DOHH2 (cell line): ENCODE measurements around the gene DNAJC16.

ENCODE experiments used
- H3F3A ChIP-seq: fragments of 200-600 bp; sonication (generic), shearing (Covaris generic); 2 replicates; pipeline ENCODE4 v1.6.0; 2016; ENCODE audit warnings: antibody characterized with exemption, mild to moderate bottlenecking; ENCODE audit not compliant: control insufficient read depth, insufficient read depth
- H3K27ac ChIP-seq: fragments of 200-600 bp; sonication (generic); 2 replicates; pipeline ENCODE4 v1.5.1; 2014; ENCODE audit warnings: low read depth, mild to moderate bottlenecking, low read length, moderate library complexity
- H3K27me3 ChIP-seq: fragments of 200-600 bp; sonication (generic); 2 replicates; pipeline ENCODE4 v1.6.1; 2014; ENCODE audit warnings: mild to moderate bottlenecking, low read length, mixed read lengths; ENCODE audit not compliant: control insufficient read depth
- H3K36me3 ChIP-seq: fragments of 200-600 bp; sonication (generic); 2 replicates; pipeline ENCODE4 v1.6.1; 2014; ENCODE audit warnings: mild to moderate bottlenecking, low read length, moderate library complexity, mixed read lengths; ENCODE audit not compliant: control insufficient read depth
- H3K4me1 ChIP-seq: fragments of 200-600 bp; sonication (generic); 2 replicates; pipeline ENCODE4 v1.6.1; 2014; ENCODE audit warnings: mild to moderate bottlenecking, low read length, mixed read lengths; ENCODE audit not compliant: control insufficient read depth
- H3K4me2 ChIP-seq: fragments of 200-600 bp; sonication (generic); 2 replicates; pipeline ENCODE4 v1.6.0; 2014; ENCODE audit warnings: mild to moderate bottlenecking, low read length, moderate library complexity
- H3K4me3 ChIP-seq: fragments of 200-600 bp; sonication (generic); 2 replicates; pipeline ENCODE4 v1.5.1; 2014; ENCODE audit warnings: mild to moderate bottlenecking, low read length, mixed read lengths
- H3K79me2 ChIP-seq: fragments of 200-600 bp; sonication (generic); 2 replicates; pipeline ENCODE4 v1.6.1; 2014; ENCODE audit warnings: mild to moderate bottlenecking, low read length, mixed read lengths; ENCODE audit not compliant: control insufficient read depth
- H3K9me2 ChIP-seq: fragments of 200-600 bp; sonication (generic); replicated peaks from 2 replicates; pipeline ENCODE4 v1.6.1; 2014; ENCODE audit warnings: mild to moderate bottlenecking, low read length, mixed read lengths; ENCODE audit not compliant: control insufficient read depth
- H3K9me3 ChIP-seq: fragments of 200-600 bp; sonication (generic); 2 replicates; pipeline ENCODE4 v1.6.1; 2014; ENCODE audit warnings: antibody characterized with exemption, low read length, mixed read lengths; ENCODE audit not compliant: control insufficient read depth, insufficient read depth
- H4K20me1 ChIP-seq: fragments of 200-600 bp; sonication (generic); 2 replicates; pipeline ENCODE4 v1.6.0; 2014; ENCODE audit warnings: low read depth, mild to moderate bottlenecking, antibody characterized with exemption, low read length, moderate library complexity; ENCODE audit not compliant: control insufficient read depth, insufficient read depth
- CTCF ChIP-seq: fragments of 200-600 bp; sonication (generic); IDR thresholded peaks from one replicate; pipeline ENCODE4 v1.5.1; 2014; ENCODE audit warnings: antibody characterized with exemption, mild to moderate bottlenecking, low read depth, low read length; ENCODE audit not compliant: poor library complexity, severe bottlenecking
- EZH2phosphoT487 ChIP-seq: fragments of 200-600 bp; sonication (generic); IDR thresholded peaks from 2 replicates; pipeline ENCODE4 v1.6.1; 2017; ENCODE audit warnings: borderline replicate concordance, mild to moderate bottlenecking, antibody characterized with exemption, low read length, moderate library complexity, mixed read lengths

The DNAJC16 gene

GRCh38 chr1:15609631-15610030 is 83.0 kb downstream of the DNAJC16 start:
- Histone ChIP-seq H3K4me3 (no peak overlapping the region), H3K27ac (no peak overlapping the region), H3K36me3 (no peaks in the 10 kb centered on the region), H3K79me2 (no peaks in the 10 kb centered on the region), H3K9me2 (no peaks in the 10 kb centered on the region), H3K4me1 (no peaks in the 10 kb centered on the region), H3K9me3 (no peaks in the 10 kb centered on the region), H4K20me1 (no peaks in the 10 kb centered on the region), H3K27me3 (peaks cover 7% of the 10 kb centered on the region; the same call in 1 of the 2 replicates), H3K4me2 (no peak overlapping the region), H3F3A (no peaks in the 10 kb centered on the region)
- TF ChIP-seq EZH2phosphoT487 = no peak
- TF ChIP-seq CTCF = no peak

GRCh38 chr1:15610167-15610566 is 83.5 kb downstream of the DNAJC16 start:
- TF ChIP-seq CTCF = no peak
- no peak for TF ChIP-seq EZH2phosphoT487
- no peak overlapping the region for H3K4me2 ChIP-seq
- no peaks in the 10 kb centered on the region for H3K79me2 ChIP-seq
- H3K27ac ChIP-seq = no peak overlapping the region
- H3K4me3 ChIP-seq = no peak overlapping the region
- H3K36me3 ChIP-seq = no peaks in the 10 kb centered on the region
- no peaks in the 10 kb centered on the region for H3K4me1 ChIP-seq
- H3F3A ChIP-seq = no peaks in the 10 kb centered on the region
- no peaks in the 10 kb centered on the region for H3K9me2 ChIP-seq
- H4K20me1 ChIP-seq = no peaks in the 10 kb centered on the region
- peaks cover 7% of the 10 kb centered on the region; the same call in 1 of the 2 replicates for H3K27me3 ChIP-seq
- no peaks in the 10 kb centered on the region for H3K9me3 ChIP-seq

GRCh38 chr1:15616373-15617172 is 89.9 kb downstream of the DNAJC16 start:
- Histone ChIP-seq H3K27ac (peak overlapping the region; percentile 21), H3F3A (peaks cover 9% of the 10 kb centered on the region), H3K27me3 (no peaks in the 10 kb centered on the region; the same call in 1 of the 2 replicates), H3K4me2 (peak overlapping the region; percentile 61), H3K4me3 (peak overlapping the region; percentile 98), H3K9me2 (no peaks in the 10 kb centered on the region), H4K20me1 (peaks cover 14% of the 10 kb centered on the region), H3K4me1 (peaks cover 33% of the 10 kb centered on the region), H3K36me3 (peaks cover 35% of the 10 kb centered on the region), H3K79me2 (peaks cover 43% of the 10 kb centered on the region), H3K9me3 (no peaks in the 10 kb centered on the region)
- no peak for TF ChIP-seq CTCF
- no peak for TF ChIP-seq EZH2phosphoT487
